ENCODE data around the gene SP8. TPM values are rescaled to one million over a fixed set of nuclear protein-coding genes. Genes with fewer than 3 reads are reported as not detected.

SP8 gene
- total RNA-seq, 1 donor from 2014 or later, result not detected

DNA sequence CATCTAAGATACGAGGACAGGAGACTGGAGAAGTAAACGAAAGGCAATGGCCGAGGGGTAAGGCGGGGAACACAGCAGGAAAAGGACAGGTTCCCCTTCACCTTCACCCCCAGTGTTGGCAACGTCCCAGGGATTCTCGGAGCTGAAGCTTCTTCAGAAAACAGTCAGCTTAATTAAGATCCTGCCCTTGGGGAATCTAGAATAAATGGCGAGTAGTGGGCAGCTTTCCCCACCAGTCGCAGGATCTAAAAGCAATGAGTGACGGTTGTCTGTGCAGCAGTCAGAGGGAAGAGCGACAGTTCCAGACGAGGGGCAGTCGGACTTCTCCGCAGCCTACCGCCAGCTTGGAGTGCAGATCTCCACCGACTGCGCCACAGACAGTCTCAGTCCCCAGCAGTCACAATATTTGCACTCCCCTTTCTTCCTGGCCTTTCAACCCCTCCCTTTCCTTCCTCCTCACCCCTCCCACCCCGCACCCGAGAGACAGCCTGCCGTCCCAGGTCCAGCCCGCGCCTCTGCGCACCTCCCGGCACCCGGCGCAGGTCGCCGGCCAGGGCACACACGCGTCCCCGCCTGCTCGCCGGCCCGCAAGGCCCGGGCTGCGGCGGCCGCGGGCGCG lies 10.9 kb upstream of the SP8 start:
- Mint-ChIP-seq H3K36me3 (ENCODE audit: unreplicated experiment) (no peaks in the 10 kb centered on the region), H3K9me3 (ENCODE audit: unreplicated experiment) (no peaks in the 10 kb centered on the region), H3K27ac (ENCODE audit: unreplicated experiment) (no peak overlapping the region), H3K27me3 (ENCODE audit: unreplicated experiment) (peaks cover 68% of the 10 kb centered on the region), H3K4me1 (ENCODE audit: unreplicated experiment) (peaks cover 12% of the 10 kb centered on the region), H3K4me3 (ENCODE audit: unreplicated experiment) (peak overlapping the region; percentile 83)
- TF ChIP-seq, protein P1, sequence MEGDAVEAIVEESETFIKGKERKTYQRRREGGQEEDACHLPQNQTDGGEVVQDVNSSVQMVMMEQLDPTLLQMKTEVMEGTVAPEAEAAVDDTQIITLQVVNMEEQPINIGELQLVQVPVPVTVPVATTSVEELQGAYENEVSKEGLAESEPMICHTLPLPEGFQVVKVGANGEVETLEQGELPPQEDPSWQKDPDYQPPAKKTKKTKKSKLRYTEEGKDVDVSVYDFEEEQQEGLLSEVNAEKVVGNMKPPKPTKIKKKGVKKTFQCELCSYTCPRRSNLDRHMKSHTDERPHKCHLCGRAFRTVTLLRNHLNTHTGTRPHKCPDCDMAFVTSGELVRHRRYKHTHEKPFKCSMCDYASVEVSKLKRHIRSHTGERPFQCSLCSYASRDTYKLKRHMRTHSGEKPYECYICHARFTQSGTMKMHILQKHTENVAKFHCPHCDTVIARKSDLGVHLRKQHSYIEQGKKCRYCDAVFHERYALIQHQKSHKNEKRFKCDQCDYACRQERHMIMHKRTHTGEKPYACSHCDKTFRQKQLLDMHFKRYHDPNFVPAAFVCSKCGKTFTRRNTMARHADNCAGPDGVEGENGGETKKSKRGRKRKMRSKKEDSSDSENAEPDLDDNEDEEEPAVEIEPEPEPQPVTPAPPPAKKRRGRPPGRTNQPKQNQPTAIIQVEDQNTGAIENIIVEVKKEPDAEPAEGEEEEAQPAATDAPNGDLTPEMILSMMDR (IDR thresholded peaks at IDR 0.05), result no peak
- no peak for DNase-seq (ENCODE audit: extremely low spot score, unreplicated experiment)

DNA sequence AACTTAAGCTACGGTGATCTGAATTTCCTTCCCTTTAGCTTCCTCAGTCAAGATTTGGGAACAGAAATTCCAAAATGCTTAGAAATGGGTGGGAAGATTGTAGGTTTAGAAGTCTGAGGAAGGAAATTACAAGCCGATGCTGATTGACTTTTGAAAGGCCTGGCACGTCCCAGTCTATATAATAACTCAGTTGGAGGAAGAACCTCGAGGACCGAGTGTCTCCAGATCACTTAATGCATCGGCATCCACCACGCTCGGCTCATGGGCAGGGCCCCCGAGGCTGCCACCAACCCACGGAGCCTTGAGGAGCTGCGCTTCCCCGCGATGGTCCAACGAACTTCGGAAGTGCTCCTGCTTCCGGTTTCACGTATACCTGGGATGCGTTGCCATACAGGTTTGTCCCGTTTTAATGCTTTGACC lies 10.4 kb upstream of the SP8 start:
- no peak for DNase-seq (ENCODE audit: extremely low spot score, unreplicated experiment)
- TF ChIP-seq, protein P1 (IDR thresholded peaks at IDR 0.05), result no peak
- Mint-ChIP-seq H3K4me3 (ENCODE audit: unreplicated experiment) (peak overlapping the region; percentile 83), H3K36me3 (ENCODE audit: unreplicated experiment) (no peaks in the 10 kb centered on the region), H3K27me3 (ENCODE audit: unreplicated experiment) (peaks cover 73% of the 10 kb centered on the region), H3K27ac (ENCODE audit: unreplicated experiment) (no peak overlapping the region), H3K4me1 (ENCODE audit: unreplicated experiment) (peaks cover 12% of the 10 kb centered on the region), H3K9me3 (ENCODE audit: unreplicated experiment) (no peaks in the 10 kb centered on the region)

DNA sequence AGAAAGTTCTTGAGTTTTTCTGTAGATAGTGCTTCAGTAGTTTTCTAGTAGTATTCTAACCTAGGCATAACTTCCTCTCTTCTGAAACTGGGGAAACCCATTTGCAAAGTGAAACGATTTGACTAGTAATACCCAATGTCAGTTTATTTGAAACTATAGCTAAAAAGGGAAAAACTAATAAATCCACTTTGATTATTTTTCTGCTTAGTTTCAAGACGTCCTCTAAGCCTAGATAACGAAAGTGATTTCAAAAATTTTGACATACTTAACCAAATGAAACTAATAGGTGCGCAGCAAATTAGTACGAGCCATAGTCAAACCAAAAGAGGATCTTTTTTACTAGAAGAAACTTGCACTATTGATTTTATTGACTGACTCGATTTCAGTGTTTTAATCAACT lies 9.8 kb upstream of the SP8 start:
- TF ChIP-seq, protein P1 (IDR thresholded peaks at IDR 0.05), result no peak
- no peaks in the 10 kb centered on the region for H3K36me3 Mint-ChIP-seq (ENCODE audit: unreplicated experiment)
- DNase-seq (ENCODE audit: extremely low spot score, unreplicated experiment), result no peak
- no peak overlapping the region for H3K4me3 Mint-ChIP-seq (ENCODE audit: unreplicated experiment)
- no peak overlapping the region for H3K27ac Mint-ChIP-seq (ENCODE audit: unreplicated experiment)
- H3K9me3 Mint-ChIP-seq (ENCODE audit: unreplicated experiment), result no peaks in the 10 kb centered on the region
- peaks cover 12% of the 10 kb centered on the region for H3K4me1 Mint-ChIP-seq (ENCODE audit: unreplicated experiment)
- H3K27me3 Mint-ChIP-seq (ENCODE audit: unreplicated experiment), result peaks cover 78% of the 10 kb centered on the region

DNA sequence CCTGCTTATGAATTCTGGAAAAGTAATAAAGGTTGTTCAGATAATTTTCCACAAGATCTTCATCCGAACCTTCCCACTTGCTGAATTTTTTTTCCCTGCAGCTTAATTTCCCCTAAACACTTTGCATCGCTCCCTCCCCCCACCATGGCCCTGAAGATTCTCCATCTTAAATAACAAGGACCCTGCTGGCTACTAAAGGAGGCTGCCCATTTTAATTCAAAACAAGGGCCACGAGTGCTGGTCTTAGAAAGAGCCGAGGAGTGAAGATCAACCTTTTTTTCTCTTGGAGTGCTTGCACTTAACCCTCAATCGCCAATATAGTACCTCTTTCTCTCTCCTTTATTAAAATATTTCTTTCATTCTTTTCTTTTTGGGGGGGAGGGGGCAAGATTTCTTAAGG lies 9.2 kb upstream of the SP8 start:
- Mint-ChIP-seq H3K27me3 (ENCODE audit: unreplicated experiment) (peaks cover 83% of the 10 kb centered on the region), H3K36me3 (ENCODE audit: unreplicated experiment) (no peaks in the 10 kb centered on the region), H3K4me1 (ENCODE audit: unreplicated experiment) (peaks cover 12% of the 10 kb centered on the region), H3K4me3 (ENCODE audit: unreplicated experiment) (no peak overlapping the region), H3K27ac (ENCODE audit: unreplicated experiment) (no peak overlapping the region), H3K9me3 (ENCODE audit: unreplicated experiment) (no peaks in the 10 kb centered on the region)
- TF ChIP-seq, protein P1 (IDR thresholded peaks at IDR 0.05), result no peak
- no peak for DNase-seq (ENCODE audit: extremely low spot score, unreplicated experiment)

DNA sequence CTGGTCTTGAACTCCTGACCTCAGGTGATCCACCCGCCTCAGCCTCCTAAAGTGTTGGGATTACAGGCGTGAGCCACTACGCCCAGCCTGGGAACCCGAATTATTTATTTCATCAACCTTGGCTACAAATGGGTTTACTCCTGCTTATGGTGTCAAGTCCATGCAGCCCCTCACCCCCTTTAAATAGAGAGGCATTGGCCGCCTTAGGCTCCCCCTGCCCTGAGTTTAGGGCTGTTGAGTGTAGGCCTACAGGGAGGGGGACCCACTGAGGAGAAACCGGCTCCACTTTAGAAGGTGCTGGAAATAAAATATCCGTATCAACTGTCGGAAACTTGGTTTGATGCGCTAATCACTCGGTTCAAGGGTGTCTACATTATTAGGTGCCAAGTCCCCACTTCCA lies 8.7 kb upstream of the SP8 start:
- H3K9me3 Mint-ChIP-seq (ENCODE audit: unreplicated experiment), result no peaks in the 10 kb centered on the region
- no peak overlapping the region for H3K27ac Mint-ChIP-seq (ENCODE audit: unreplicated experiment)
- DNase-seq (ENCODE audit: extremely low spot score, unreplicated experiment), result no peak
- H3K27me3 Mint-ChIP-seq (ENCODE audit: unreplicated experiment), result peaks cover 85% of the 10 kb centered on the region
- TF ChIP-seq, protein P1 (IDR thresholded peaks at IDR 0.05), result no peak
- H3K36me3 Mint-ChIP-seq (ENCODE audit: unreplicated experiment), result no peaks in the 10 kb centered on the region
- H3K4me3 Mint-ChIP-seq (ENCODE audit: unreplicated experiment), result no peak overlapping the region
- peaks cover 12% of the 10 kb centered on the region for H3K4me1 Mint-ChIP-seq (ENCODE audit: unreplicated experiment)
